ENCODE measurements around the gene DOCK7.

DNA sequence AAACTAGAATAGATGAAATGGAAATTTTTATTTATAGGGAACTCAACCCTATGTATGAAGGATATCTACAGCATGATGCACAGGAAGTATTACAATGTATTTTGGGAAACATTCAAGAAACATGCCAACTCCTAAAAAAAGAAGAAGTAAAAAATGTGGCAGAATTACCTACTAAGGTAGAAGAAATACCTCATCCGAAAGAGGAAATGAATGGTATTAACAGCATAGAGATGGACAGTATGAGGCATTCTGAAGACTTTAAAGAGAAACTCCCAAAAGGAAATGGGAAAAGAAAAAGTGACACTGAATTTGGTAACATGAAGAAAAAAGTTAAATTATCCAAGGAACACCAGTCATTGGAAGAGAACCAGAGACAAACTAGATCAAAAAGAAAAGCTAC, 243.5 kb downstream of the DOCK7 start:
- TF ChIP-seq CTCF (IDR thresholded peaks at IDR 0.05) = no peak
- no peak for TF ChIP-seq POLR2A (IDR thresholded peaks at IDR 0.05)
- TF ChIP-seq POLR2AphosphoS5 (IDR thresholded peaks at IDR 0.05) = no peak

Measured in breast epithelium (tissue), 3 donors.